DND-41 (cell line): ENCODE data around the gene DEXI.

Experiments used
- ATAC-seq: fragments of 200-7000 bp; cut with Tn5 transposase; 3 replicates; pipeline ENCODE4 v1.9.1; 2021; ENCODE audit warnings: low read depth; ENCODE audit not compliant: insufficient read depth
- DNase-seq: peaks from one replicate; pipeline ENCODE4 v3.0.0-alpha.2; 2020
- H2AFZ ChIP-seq: 2 replicates; pipeline ENCODE4 v1.6.0; 2012; ENCODE audit warnings: low read depth, low read length
- H3K27ac ChIP-seq: 2 replicates; pipeline ENCODE4 v1.5.1; 2012; ENCODE audit warnings: low read length, inconsistent platforms
- H3K27me3 ChIP-seq: fragments of 200-600 bp; sonication (generic); 2 replicates; pipeline ENCODE4 v1.6.0; 2012; ENCODE audit warnings: low read length, mild to moderate bottlenecking, inconsistent platforms; ENCODE audit not compliant: insufficient read depth, poor library complexity
- H3K36me3 ChIP-seq: 2 replicates; pipeline ENCODE4 v1.5.1; 2012; ENCODE audit warnings: low read length, inconsistent platforms; ENCODE audit not compliant: insufficient read depth
- H3K4me1 ChIP-seq: 2 replicates; pipeline ENCODE4 v1.5.1; 2012; ENCODE audit warnings: mild to moderate bottlenecking, low read length; ENCODE audit not compliant: insufficient read depth
- H3K4me2 ChIP-seq: 2 replicates; pipeline ENCODE4 v1.6.0; 2012; ENCODE audit warnings: mild to moderate bottlenecking, moderate library complexity, low read length, inconsistent platforms; ENCODE audit not compliant: insufficient read depth
- H3K4me3 ChIP-seq, 2 experiments: fragments of 200-600 bp in 1 of 2; shearing (Covaris generic) in 1 of 2; 2 replicates each; pipeline ENCODE4 v1.5.1; 2012 to 2016; ENCODE audit warnings: inconsistent platforms in 2 of 2, low read length in 2 of 2, mild to moderate bottlenecking in 2 of 2, low read depth in 1 of 2, moderate library complexity in 1 of 2
- H3K79me2 ChIP-seq: 2 replicates; pipeline ENCODE4 v1.6.0; 2012; ENCODE audit warnings: low read length, inconsistent platforms; ENCODE audit not compliant: insufficient read depth
- H3K9ac ChIP-seq: 2 replicates; pipeline ENCODE4 v1.6.0; 2012; ENCODE audit warnings: low read depth, mild to moderate bottlenecking, inconsistent platforms, low read length, moderate library complexity
- H3K9me3 ChIP-seq: 2 replicates; pipeline ENCODE4 v1.5.1; 2012; ENCODE audit warnings: low read length, moderate library complexity, mild to moderate bottlenecking, inconsistent platforms; ENCODE audit not compliant: insufficient read depth, severe bottlenecking
- H4K20me1 ChIP-seq: 2 replicates; pipeline ENCODE4 v1.6.0; 2012; ENCODE audit warnings: low read length; ENCODE audit not compliant: insufficient read depth
- EZH2 ChIP-seq: IDR thresholded peaks from 3 replicates; pipeline ENCODE4 v1.6.1; 2012; ENCODE audit warnings: borderline replicate concordance, low read depth, mild to moderate bottlenecking, moderate library complexity, low read length, inconsistent platforms; ENCODE audit not compliant: severe bottlenecking
- TF ChIP-seq, protein P1 (sequence below): IDR thresholded peaks from 2 replicates; pipeline ENCODE4 v1.5.1; 2012; ENCODE audit warnings: borderline replicate concordance, low read length, moderate library complexity, mild to moderate bottlenecking; ENCODE audit not compliant: poor library complexity, severe bottlenecking; ENCODE audit errors: extremely low read depth

The DEXI gene

DNA sequence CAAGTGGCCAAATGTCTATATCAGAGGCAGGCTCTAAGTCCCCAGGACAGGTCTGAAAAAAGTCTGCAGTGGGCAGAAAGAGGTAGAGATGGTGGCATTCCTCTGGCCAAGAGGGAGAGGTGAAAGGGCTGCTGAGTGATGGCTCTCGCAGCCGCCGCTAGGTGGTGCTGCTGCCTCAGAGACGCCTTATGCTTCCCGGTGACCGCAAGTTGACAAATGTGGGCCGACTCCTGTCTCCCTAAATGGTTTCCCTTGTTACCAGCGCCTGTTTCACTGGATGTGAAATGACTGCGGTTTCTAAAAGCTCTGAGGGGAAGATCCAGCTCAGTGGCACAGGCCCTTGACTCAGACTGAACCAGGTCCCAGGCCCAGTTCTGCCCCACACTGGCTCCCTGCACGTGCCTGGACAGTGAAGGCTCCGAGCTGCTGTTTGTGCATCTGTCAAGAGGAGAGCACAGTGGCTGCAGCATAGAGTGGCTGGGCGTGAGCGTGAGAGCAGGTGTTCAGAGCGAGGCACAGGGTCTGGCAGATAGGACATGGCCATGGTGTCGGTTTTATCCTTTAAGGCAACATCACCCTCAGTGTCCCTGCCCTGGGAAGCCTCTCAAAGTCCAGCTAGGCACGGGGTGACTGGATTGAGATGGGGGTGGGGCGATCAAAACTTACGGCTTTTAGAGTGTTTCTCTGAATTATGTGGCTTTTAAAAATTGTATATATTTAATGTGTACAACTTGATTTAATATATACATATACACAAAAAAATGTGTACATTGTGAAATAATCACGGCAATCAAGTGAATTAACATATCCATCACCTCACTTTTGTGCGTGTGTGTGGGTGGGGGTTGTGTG, 22.0 kb upstream of the DEXI start:
- H3K9ac ChIP-seq, result 0 out of 2 replicates have a peak overlapping the region, but pooled peaks have one; percentile 17
- no peak for TF ChIP-seq EZH2
- TF ChIP-seq, protein P1, sequence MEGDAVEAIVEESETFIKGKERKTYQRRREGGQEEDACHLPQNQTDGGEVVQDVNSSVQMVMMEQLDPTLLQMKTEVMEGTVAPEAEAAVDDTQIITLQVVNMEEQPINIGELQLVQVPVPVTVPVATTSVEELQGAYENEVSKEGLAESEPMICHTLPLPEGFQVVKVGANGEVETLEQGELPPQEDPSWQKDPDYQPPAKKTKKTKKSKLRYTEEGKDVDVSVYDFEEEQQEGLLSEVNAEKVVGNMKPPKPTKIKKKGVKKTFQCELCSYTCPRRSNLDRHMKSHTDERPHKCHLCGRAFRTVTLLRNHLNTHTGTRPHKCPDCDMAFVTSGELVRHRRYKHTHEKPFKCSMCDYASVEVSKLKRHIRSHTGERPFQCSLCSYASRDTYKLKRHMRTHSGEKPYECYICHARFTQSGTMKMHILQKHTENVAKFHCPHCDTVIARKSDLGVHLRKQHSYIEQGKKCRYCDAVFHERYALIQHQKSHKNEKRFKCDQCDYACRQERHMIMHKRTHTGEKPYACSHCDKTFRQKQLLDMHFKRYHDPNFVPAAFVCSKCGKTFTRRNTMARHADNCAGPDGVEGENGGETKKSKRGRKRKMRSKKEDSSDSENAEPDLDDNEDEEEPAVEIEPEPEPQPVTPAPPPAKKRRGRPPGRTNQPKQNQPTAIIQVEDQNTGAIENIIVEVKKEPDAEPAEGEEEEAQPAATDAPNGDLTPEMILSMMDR, result peak; percentile 98

DNA sequence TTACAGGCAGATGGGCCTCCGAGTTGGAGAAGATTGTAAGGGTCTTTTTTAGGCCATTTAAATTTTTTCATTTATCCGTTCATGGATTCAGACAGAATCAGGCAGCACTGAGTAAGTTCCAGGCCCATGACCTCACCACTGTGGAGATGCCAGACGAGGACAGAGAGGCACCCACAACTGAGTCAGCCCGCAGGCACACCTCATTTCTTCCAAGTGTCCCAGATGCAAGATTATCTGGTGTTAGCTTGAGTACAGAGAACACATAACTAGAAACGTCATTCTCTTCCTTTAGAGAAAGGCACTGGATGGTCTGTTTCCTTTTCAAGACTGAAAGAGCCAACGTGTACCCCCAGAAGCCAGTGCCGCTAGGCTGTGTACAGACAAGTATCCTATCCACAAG, 19.0 kb upstream of the DEXI start:
- no peak for TF ChIP-seq EZH2
- TF ChIP-seq, protein P1, result no peak
- Histone ChIP-seq H3K27ac (no peak overlapping the region), H2AFZ (no peak overlapping the region), H3K4me2 (no peak overlapping the region), H3K4me3 (no peak overlapping the region), H3K9ac (no peak overlapping the region), H3K79me2 (peaks cover 29% of the 10 kb centered on the region), H3K4me1 (peaks cover 21% of the 10 kb centered on the region), H4K20me1 (peaks cover 18% of the 10 kb centered on the region), H3K9me3 (no peaks in the 10 kb centered on the region), H3K36me3 (peaks cover 78% of the 10 kb centered on the region), H3K27me3 (no peaks in the 10 kb centered on the region)
- ATAC-seq, result no peak
- no peak for DNase-seq

More for the DNA sequence above, 22.0 kb upstream of the DEXI start:
- Histone ChIP-seq H3K9me3 (no peaks in the 10 kb centered on the region), H3K27me3 (no peaks in the 10 kb centered on the region), H3K36me3 (peaks cover 72% of the 10 kb centered on the region), H4K20me1 (peaks cover 10% of the 10 kb centered on the region), H3K4me3 (peak overlapping the region in 1 of 2 experiments; percentile 3; a peak in 1 of 4 replicates), H3K4me2 (peak overlapping the region; percentile 52), H3K4me1 (peaks cover 21% of the 10 kb centered on the region), H2AFZ (peak overlapping the region; percentile 10; the same call in 1 of the 2 replicates), H3K79me2 (peaks cover 28% of the 10 kb centered on the region), H3K27ac (peak overlapping the region; percentile 58)
- DNase-seq (peak; percentile 85), ATAC-seq (peak; percentile 94)

DNA sequence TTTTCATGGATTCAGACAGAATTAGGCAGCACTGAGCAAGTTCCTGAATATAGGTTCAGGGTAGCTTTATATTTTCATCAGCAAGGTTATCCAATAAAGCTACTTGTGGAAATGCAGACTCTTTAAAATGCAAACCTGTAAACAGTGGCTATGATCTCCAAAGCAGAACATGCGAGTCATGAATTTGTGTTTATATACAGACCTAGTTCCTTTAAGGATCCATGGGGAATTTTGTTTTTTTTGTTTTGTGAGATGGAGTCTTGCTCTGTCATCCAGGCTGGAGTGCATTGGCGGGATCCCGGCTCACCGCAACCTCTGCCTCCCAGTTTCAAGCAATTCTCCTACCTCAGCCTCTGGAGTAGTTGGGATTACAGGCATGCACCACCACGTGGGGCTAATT, 16.9 kb upstream of the DEXI start:
- Histone ChIP-seq H3K4me3 (no peak overlapping the region), H3K9me3 (no peaks in the 10 kb centered on the region), H3K36me3 (peaks cover 58% of the 10 kb centered on the region), H3K27ac (no peak overlapping the region), H3K4me1 (peaks cover 2% of the 10 kb centered on the region), H3K4me2 (no peak overlapping the region), H3K9ac (no peak overlapping the region), H3K27me3 (no peaks in the 10 kb centered on the region), H2AFZ (no peak overlapping the region), H3K79me2 (peaks cover 33% of the 10 kb centered on the region), H4K20me1 (peaks cover 27% of the 10 kb centered on the region)
- ATAC-seq (no peak), DNase-seq (no peak)
- TF ChIP-seq EZH2, result no peak
- TF ChIP-seq, protein P1, result no peak
